ENCODE measurements around the gene ARHGAP22. TPM values are rescaled to one million over a fixed set of nuclear protein-coding genes. Genes with fewer than 3 reads are reported as not detected.

The ARHGAP22 gene
- total RNA-seq, 1 donor from 2014 or later, result 3.2 TPM

- no peak overlapping the region for H3K4me3 ChIP-seq
- H3K4me1 ChIP-seq, result peaks cover 9% of the 10 kb centered on the region
- no peaks in the 10 kb centered on the region for H3K9me3 ChIP-seq
- no peaks in the 10 kb centered on the region for H3K36me3 ChIP-seq
- no peaks in the 10 kb centered on the region for H3K27me3 ChIP-seq
- peak in 1 of 2 donors; percentile 84 for DNase-seq (ENCODE audit: extremely low spot score in 2 of 2)
- TF ChIP-seq CTCF (IDR thresholded peaks at IDR 0.05), result no peak
- no peak for TF ChIP-seq POLR2AphosphoS5 (IDR thresholded peaks at IDR 0.05; ENCODE audit: insufficient read depth in 1 of 2, low read depth in 1 of 2)
- no peak for TF ChIP-seq POLR2A (IDR thresholded peaks at IDR 0.05)
- no peak overlapping the region for H3K27ac ChIP-seq
- intact Hi-C loops (cut with DNase I), result no loop called here
These were observed 106.8 kb downstream of the ARHGAP22 start for GRCh38 chr10:48497780-48498770.

GRCh38 chr10:48496831-48497779 is 107.8 kb downstream of the ARHGAP22 start:
- no peaks in the 10 kb centered on the region for H3K36me3 ChIP-seq
- no peak overlapping the region for H3K27ac ChIP-seq
- peak; percentile 75 to 88 for DNase-seq (ENCODE audit: extremely low spot score in 2 of 2)
- H3K27me3 ChIP-seq, result no peaks in the 10 kb centered on the region
- intact Hi-C loops (cut with DNase I), result no loop called here
- no peak overlapping the region for H3K4me3 ChIP-seq
- H3K9me3 ChIP-seq, result no peaks in the 10 kb centered on the region
- TF ChIP-seq POLR2AphosphoS5 (IDR thresholded peaks at IDR 0.05; ENCODE audit: insufficient read depth in 1 of 2, low read depth in 1 of 2) (no peak), POLR2A (IDR thresholded peaks at IDR 0.05) (no peak), CTCF (IDR thresholded peaks at IDR 0.05) (no peak)
- H3K4me1 ChIP-seq, result peaks cover 9% of the 10 kb centered on the region

GRCh38 chr10:48496105-48496830 is 108.6 kb downstream of the ARHGAP22 start:
- Histone ChIP-seq H3K4me1 (peaks cover 9% of the 10 kb centered on the region), H3K27ac (no peak overlapping the region), H3K36me3 (no peaks in the 10 kb centered on the region), H3K27me3 (no peaks in the 10 kb centered on the region), H3K4me3 (no peak overlapping the region), H3K9me3 (no peaks in the 10 kb centered on the region)
- no peak for TF ChIP-seq CTCF (IDR thresholded peaks at IDR 0.05)
- TF ChIP-seq POLR2A (IDR thresholded peaks at IDR 0.05), result no peak
- intact Hi-C loops (cut with DNase I), result no loop called here
- DNase-seq (ENCODE audit: extremely low spot score in 2 of 2), result peak in 1 of 2 donors; percentile 84

GRCh38 chr10:48495282-48496045 is 109.4 kb downstream of the ARHGAP22 start:
- Histone ChIP-seq H3K27me3 (no peaks in the 10 kb centered on the region), H3K4me1 (peaks cover 9% of the 10 kb centered on the region), H3K27ac (no peak overlapping the region), H3K36me3 (no peaks in the 10 kb centered on the region), H3K9me3 (no peaks in the 10 kb centered on the region), H3K4me3 (no peak overlapping the region)
- peak in 1 of 2 donors; percentile 93 for DNase-seq (ENCODE audit: extremely low spot score in 2 of 2)
- intact Hi-C loops (cut with DNase I), result no loop called here
- TF ChIP-seq POLR2A (IDR thresholded peaks at IDR 0.05) (no peak), CTCF (IDR thresholded peaks at IDR 0.05) (no peak), POLR2AphosphoS5 (IDR thresholded peaks at IDR 0.05; ENCODE audit: insufficient read depth in 1 of 2, low read depth in 1 of 2) (no peak)

Data from vagina (tissue), 2 donors.